Kidney glomerular epithelial cell (primary cell): ENCODE results near the gene HMGB1.

ENCODE experiments used
- DNase-seq: peaks from one replicate; lab custom pipeline; 2025; lab: John Stamatoyannopoulos, UW

The HMGB1 gene

GRCh38 chr13:30429721-30430694 lies 35.7 kb downstream of the HMGB1 start:
- peak; percentile 85 for DNase-seq

GRCh38 chr13:30429235-30429634 lies 36.5 kb downstream of the HMGB1 start:
- DNase-seq, result no peak

GRCh38 chr13:30423891-30424290 lies 41.8 kb downstream of the HMGB1 start:
- no peak for DNase-seq

- peak; percentile 77 for DNase-seq
Measured at GRCh38 chr13:30422054-30422839, 43.5 kb downstream of the HMGB1 start, which contains the start of gene UBE2L5. UBE2L5 (plus strand) TSS chr13:30422493; CDS start chr13:30427991, 5,498 bp downstream.

- peak; percentile 69 for DNase-seq
Measured at GRCh38 chr13:30421093-30422053, 44.4 kb downstream of the HMGB1 start.

- DNase-seq, result no peak
Measured at GRCh38 chr13:30418717-30419459, 46.8 kb downstream of the HMGB1 start.

GRCh38 chr13:30418075-30418716 lies 47.5 kb downstream of the HMGB1 start:
- no peak for DNase-seq

GRCh38 chr13:30416471-30416870 lies 49.3 kb downstream of the HMGB1 start:
- no peak for DNase-seq

GRCh38 chr13:30415430-30416030 lies 50.2 kb downstream of the HMGB1 start:
- peak; percentile 46 for DNase-seq

GRCh38 chr13:30413842-30414241 lies 51.9 kb downstream of the HMGB1 start:
- DNase-seq, result no peak

GRCh38 chr13:30412346-30412745 lies 53.4 kb downstream of the HMGB1 start:
- DNase-seq, result no peak

GRCh38 chr13:30410705-30411125 lies 55.0 kb downstream of the HMGB1 start:
- no peak for DNase-seq

- peak; percentile 25 for DNase-seq
Measured at GRCh38 chr13:30409886-30410704, 55.6 kb downstream of the HMGB1 start.

- peak; percentile 36 for DNase-seq
Measured at GRCh38 chr13:30408319-30409101, 57.2 kb downstream of the HMGB1 start.

- DNase-seq, result no peak
Measured at GRCh38 chr13:30406779-30407416, 58.8 kb downstream of the HMGB1 start.
